Stomach (tissue), 9 donors: Measurements from ENCODE around the gene ADGRL3. TPM values are rescaled to one million over a fixed set of nuclear protein-coding genes. Genes with fewer than 3 reads are reported as not detected.

ENCODE experiments used
- DNase-seq, 2 donors: peaks; one replicate each; pipeline versions ENCODE4 v3.0.0 to v3.0.0-alpha.2; 2013 to 2019
- H3K27ac ChIP-seq, 5 donors: fragments of 200-600 bp in 4 of 5; sonication (generic) in 4 of 5; one replicate each; pipeline ENCODE4 v1.5.1; 2013 to 2019; ENCODE audit warnings: mild to moderate bottlenecking in 1 of 5, moderate library complexity in 1 of 5
- H3K27me3 ChIP-seq, 3 donors: fragments of 200-600 bp; sonication (generic); one replicate each; pipeline ENCODE4 v1.5.1; 2017 to 2019; ENCODE audit warnings: mixed run types in 1 of 3
- H3K36me3 ChIP-seq, 4 donors: fragments of 200-600 bp; sonication (generic); 1 replicate in 3 of 4; 2 replicates in 1 of 4; pipeline ENCODE4 v1.5.1; 2016 to 2019
- H3K4me1 ChIP-seq, 4 donors: fragments of 200-600 bp; sonication (generic); one replicate each; pipeline ENCODE4 v1.5.1; 2016 to 2019
- H3K4me3 ChIP-seq, 4 donors: fragments of 200-600 bp; sonication (generic) in 3 of 4; one replicate each; pipeline ENCODE4 v1.5.1; 2016 to 2019; ENCODE audit warnings: mild to moderate bottlenecking in 1 of 4
- H3K9me3 ChIP-seq, 4 donors: fragments of 200-600 bp; sonication (generic); one replicate each; pipeline ENCODE4 v1.5.1; 2016 to 2019
- CTCF ChIP-seq, 7 experiments: fragments of 450-650 bp in 4 of 7; fragments of 200-600 bp in 3 of 7; sonication (generic) in 3 of 7; IDR thresholded peaks; one replicate each; pipeline ENCODE4 v1.5.1; 2016 to 2019; ENCODE audit warnings: antibody characterized with exemption in 7 of 7, control low read depth in 2 of 7, mild to moderate bottlenecking in 1 of 7
- EP300 ChIP-seq: sonication (generic); formaldehyde crosslinking; IDR thresholded peaks from one replicate; pipeline ENCODE4 v1.6.1; 2017; ENCODE audit warnings: antibody characterized with exemption
- POLR2A ChIP-seq, 4 donors: fragments of 450-650 bp; IDR thresholded peaks; one replicate each; pipeline ENCODE4 v1.6.1; 2016; ENCODE audit warnings: antibody characterized with exemption in 4 of 4, control low read depth in 2 of 4, mild to moderate bottlenecking in 1 of 4, moderate library complexity in 1 of 4
- POLR2AphosphoS5 ChIP-seq, 3 donors: sonication (generic); formaldehyde crosslinking; IDR thresholded peaks; one replicate each; pipeline ENCODE4 v1.6.1; 2016; ENCODE audit warnings: antibody characterized with exemption in 3 of 3
- WGBS, 5 donors: extraction: QIAGEN DNeasy Blood & Tissue Kit in 3 of 5; methylation state at CpG; one replicate each; pipeline versions ENCODE4 v1.1.5 to v1.1.7; 2013 to 2018; 5-methylcytosine and 5-hydroxymethylcytosine counted together
- intact Hi-C: fragments of 100-400 bp; cut with DNase I; formaldehyde crosslinking; loops from one replicate; pipeline ENCODE4 v1.15.1; 2023; ENCODE audit warnings: low total_unique reads
- polyA plus RNA-seq, 3 donors: library from polyadenylated mRNA; stranded (reverse); fragments of 200-250 nt; gene quantifications; one replicate each; pipeline ENCODE4 v1.2.3, GENCODE V29; 2013
- total RNA-seq, 5 donors: library from RNA; depleted of rRNA; stranded (reverse); fragments of >200 nt; gene quantifications; one replicate each; pipeline versions ENCODE4 v1.1.0 to v1.2.3, GENCODE V29; 2014 to 2016
- donor health status: healthy with polysubstance abuse.
- donor health status: Bipolar disorder and iron deficiency.
- donor health status: healthy.

ADGRL3 gene
- total and polyA plus RNA-seq, 8 donors = 0.48 to 109 (median 3.9) TPM

GRCh38 chr4:61543976-61544375 lies 343.9 kb downstream of the ADGRL3 start:
- Histone ChIP-seq H3K9me3 (no peaks in the 10 kb centered on the region), H3K4me3 (no peak overlapping the region), H3K36me3 (no peaks in the 10 kb centered on the region), H3K27ac (no peak overlapping the region), H3K27me3 (no peaks in the 10 kb centered on the region), H3K4me1 (peaks cover 0 to 5% (median 0%) of the 10 kb centered on the region in 4 donors)
- no peak for DNase-seq
- WGBS, 5 donors = 90 to 93% (median 92%) methylated on average over 3 of the region's 3 CpGs
- intact Hi-C loops = no loop called here
- no peak for TF ChIP-seq EP300
- TF ChIP-seq CTCF (IDR thresholded peaks at IDR 0.05) = no peak
- no peak for TF ChIP-seq POLR2AphosphoS5 (IDR thresholded peaks at IDR 0.05)
- no peak for TF ChIP-seq POLR2A (IDR thresholded peaks at IDR 0.05)

GRCh38 chr4:61545902-61546480 lies 345.9 kb downstream of the ADGRL3 start:
- intact Hi-C loops = no loop called here
- Histone ChIP-seq H3K36me3 (no peaks in the 10 kb centered on the region), H3K4me3 (no peak overlapping the region), H3K4me1 (peaks cover 0 to under 1% (median 0%) of the 10 kb centered on the region in 4 donors), H3K9me3 (no peaks in the 10 kb centered on the region), H3K27ac (no peak overlapping the region), H3K27me3 (no peaks in the 10 kb centered on the region)
- WGBS, 5 donors = 55 to 74% (median 72%) methylated on average over 3 of the region's 3 CpGs
- no peak for TF ChIP-seq EP300
- TF ChIP-seq CTCF (IDR thresholded peaks at IDR 0.05) = no peak
- no peak for TF ChIP-seq POLR2A (IDR thresholded peaks at IDR 0.05)
- TF ChIP-seq POLR2AphosphoS5 (IDR thresholded peaks at IDR 0.05) = no peak
- peak in 1 of 2 donors; percentile 20 for DNase-seq

- intact Hi-C loops = no loop called here
- H3K4me1 ChIP-seq = peaks cover 0 to 3% (median 0%) of the 10 kb centered on the region in 4 donors
- H3K9me3 ChIP-seq = no peaks in the 10 kb centered on the region
- no peak for DNase-seq
- no peaks in the 10 kb centered on the region for H3K27me3 ChIP-seq
- TF ChIP-seq CTCF (IDR thresholded peaks at IDR 0.05) = no peak
- TF ChIP-seq POLR2AphosphoS5 (IDR thresholded peaks at IDR 0.05) = no peak
- TF ChIP-seq EP300 = no peak
- no peak for TF ChIP-seq POLR2A (IDR thresholded peaks at IDR 0.05)
- WGBS, 5 donors = 94 to 100% (median 96%) methylated on average over 2 of the region's 2 CpGs
- no peak overlapping the region for H3K27ac ChIP-seq
- no peak overlapping the region for H3K4me3 ChIP-seq
- no peaks in the 10 kb centered on the region for H3K36me3 ChIP-seq
Observed at GRCh38 chr4:61549336-61549735, 349.2 kb downstream of the ADGRL3 start.

GRCh38 chr4:61553557-61554125 lies 353.5 kb downstream of the ADGRL3 start:
- H3K9me3 ChIP-seq = no peaks in the 10 kb centered on the region
- no peak overlapping the region for H3K27ac ChIP-seq
- H3K4me1 ChIP-seq = peaks cover 3 to 22% (median 10%) of the 10 kb centered on the region in 4 donors
- H3K27me3 ChIP-seq = no peaks in the 10 kb centered on the region
- peak in 1 of 2 donors; percentile 37 for DNase-seq
- no peaks in the 10 kb centered on the region for H3K36me3 ChIP-seq
- 30 to 76% (median 63%) methylated on average over 1 of the region's 1 CpG for WGBS, 5 donors
- no peak for TF ChIP-seq CTCF (IDR thresholded peaks at IDR 0.05)
- intact Hi-C loops = no loop called here
- no peak overlapping the region for H3K4me3 ChIP-seq
